ENCODE results near the gene MRPL55. TPM values are rescaled to one million over a fixed set of nuclear protein-coding genes. Genes with fewer than 3 reads are reported as not detected.

Gene MRPL55
- total and polyA plus RNA-seq, 2 of the 4 experiments (the other 2 are of a cell fraction), result 48.9 to 95.4 TPM

DNA sequence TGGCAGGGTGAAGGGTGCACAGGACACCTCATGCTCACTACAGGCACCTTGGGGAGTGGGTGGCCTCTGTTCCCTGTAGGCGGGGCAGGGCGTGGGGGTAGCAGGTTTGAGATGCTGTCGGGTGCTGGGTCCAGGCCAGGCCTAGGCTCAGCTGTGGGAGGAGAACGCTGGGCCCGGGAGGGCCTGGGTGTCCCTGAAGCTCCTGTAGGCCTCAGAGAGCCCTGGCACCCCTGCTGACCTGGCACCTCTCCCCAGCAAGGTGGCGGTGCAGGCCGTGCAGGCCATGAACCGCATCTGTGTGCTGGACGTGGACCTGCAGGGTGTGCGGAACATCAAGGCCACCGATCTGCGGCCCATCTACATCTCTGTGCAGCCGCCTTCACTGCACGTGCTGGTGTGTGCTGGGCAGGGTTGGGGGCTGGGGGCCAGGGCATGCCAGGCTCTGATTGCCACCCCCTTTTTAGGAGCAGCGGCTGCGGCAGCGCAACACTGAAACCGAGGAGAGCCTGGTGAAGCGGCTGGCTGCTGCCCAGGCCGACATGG is 38.1 kb upstream of the MRPL55 start:
- dilution Hi-C loops (cut with HindIII; ENCODE audit: low sequenced_read_pairs, unreplicated experiment), result no loop called here
- WGBS, 2 experiments (ENCODE audit: extremely low coverage in 2 of 2, insufficient read length in 1 of 2), result 100% methylated on average over 3 of the region's 20 CpGs; no CpG with 5 or more reads in 1 of the 2 experiments

More for the DNA sequence above, 38.1 kb upstream of the MRPL55 start:
- H2AK5ac ChIP-seq (ENCODE audit: low read depth, low read length), result no peak overlapping the region
- no peak overlapping the region for H3K56ac ChIP-seq (ENCODE audit: extremely low read depth, insufficient read depth, low read length)
- H2BK20ac ChIP-seq (ENCODE audit: low read depth, low read length), result no peak overlapping the region
- H4K91ac ChIP-seq (ENCODE audit: insufficient read depth, low read depth, low read length), result no peak overlapping the region
- H2BK5ac ChIP-seq (ENCODE audit: low read depth, low read length, poor library complexity, severe bottlenecking), result no peak overlapping the region
- H3K36me3 ChIP-seq (ENCODE audit: control insufficient read depth, insufficient read depth, low read length), result peaks cover 10% of the 10 kb centered on the region
- ATAC-seq (ENCODE audit: low read depth) (no peak), DNase-seq (no peak)
- no peak overlapping the region for H4K5ac ChIP-seq (ENCODE audit: low read depth, low read length)
- no peaks in the 10 kb centered on the region for H3K9me3 ChIP-seq (ENCODE audit: control insufficient read depth, insufficient read depth, low read length)
- no peak overlapping the region for H3K18ac ChIP-seq (ENCODE audit: low read depth, low read length)
- POLR2A ChIA-PET (ENCODE audit: unreplicated experiment), result no interaction called here
- H2AK9ac ChIP-seq (replicated peaks; ENCODE audit: low read depth, low read length, poor library complexity), result no peak overlapping the region
- no peak overlapping the region for H3K14ac ChIP-seq (replicated peaks; ENCODE audit: low read depth, low read length)
- H3K4ac ChIP-seq (ENCODE audit: low read depth, low read length), result no peak overlapping the region
- no peak overlapping the region for H3K23ac ChIP-seq (ENCODE audit: low read depth, low read length)
- CTCF ChIA-PET, result no interaction called here
- no peak overlapping the region for H4K8ac ChIP-seq (ENCODE audit: low read depth in 2 of 2, low read length in 2 of 2)
- intact Hi-C loops (cut with micrococcal nuclease), result no loop called here
- no peak overlapping the region for H2BK120ac ChIP-seq (ENCODE audit: low read depth, low read length)
- BruUV-seq (replicated peaks), result no TSS peak
- no peaks in the 10 kb centered on the region for H3K27me3 ChIP-seq (ENCODE audit: control insufficient read depth, insufficient read depth, low read length)
- TF ChIP-seq MAFK (IDR thresholded peaks at IDR 0.05; ENCODE audit: low read depth, low read length) (no peak), POLR2A (IDR thresholded peaks at IDR 0.05; ENCODE audit: low read depth, low read length) (no peak), SMC3 (IDR thresholded peaks at IDR 0.05; ENCODE audit: low read depth, low read length) (no peak), RFX5 (IDR thresholded peaks at IDR 0.05; ENCODE audit: low read depth, low read length) (no peak), BHLHE40 (IDR thresholded peaks at IDR 0.05; ENCODE audit: low read depth, low read length) (no peak), CEBPB (IDR thresholded peaks at IDR 0.05; ENCODE audit: low read depth, low read length) (no peak), NFE2L2 (IDR thresholded peaks at IDR 0.05; ENCODE audit: low read depth, low read length) (no peak), FOS (IDR thresholded peaks at IDR 0.05; ENCODE audit: low read depth, low read length) (no peak), CHD1 (IDR thresholded peaks at IDR 0.05; ENCODE audit: low read depth, low read length) (no peak), MXI1 (IDR thresholded peaks at IDR 0.05; ENCODE audit: borderline replicate concordance, low read depth, low read length) (no peak), MAZ (IDR thresholded peaks at IDR 0.05; ENCODE audit: borderline replicate concordance, low read depth, low read length) (no peak), RAD21 (IDR thresholded peaks at IDR 0.05; ENCODE audit: low read length) (no peak)
- TF ChIP-seq, protein P1, sequence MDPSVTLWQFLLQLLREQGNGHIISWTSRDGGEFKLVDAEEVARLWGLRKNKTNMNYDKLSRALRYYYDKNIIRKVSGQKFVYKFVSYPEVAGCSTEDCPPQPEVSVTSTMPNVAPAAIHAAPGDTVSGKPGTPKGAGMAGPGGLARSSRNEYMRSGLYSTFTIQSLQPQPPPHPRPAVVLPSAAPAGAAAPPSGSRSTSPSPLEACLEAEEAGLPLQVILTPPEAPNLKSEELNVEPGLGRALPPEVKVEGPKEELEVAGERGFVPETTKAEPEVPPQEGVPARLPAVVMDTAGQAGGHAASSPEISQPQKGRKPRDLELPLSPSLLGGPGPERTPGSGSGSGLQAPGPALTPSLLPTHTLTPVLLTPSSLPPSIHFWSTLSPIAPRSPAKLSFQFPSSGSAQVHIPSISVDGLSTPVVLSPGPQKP (IDR thresholded peaks at IDR 0.05; ENCODE audit: borderline replicate concordance, low read depth, low read length), result no peak
- TF ChIP-seq, protein P2, sequence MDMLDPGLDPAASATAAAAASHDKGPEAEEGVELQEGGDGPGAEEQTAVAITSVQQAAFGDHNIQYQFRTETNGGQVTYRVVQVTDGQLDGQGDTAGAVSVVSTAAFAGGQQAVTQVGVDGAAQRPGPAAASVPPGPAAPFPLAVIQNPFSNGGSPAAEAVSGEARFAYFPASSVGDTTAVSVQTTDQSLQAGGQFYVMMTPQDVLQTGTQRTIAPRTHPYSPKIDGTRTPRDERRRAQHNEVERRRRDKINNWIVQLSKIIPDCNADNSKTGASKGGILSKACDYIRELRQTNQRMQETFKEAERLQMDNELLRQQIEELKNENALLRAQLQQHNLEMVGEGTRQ (IDR thresholded peaks at IDR 0.05; ENCODE audit: low read depth, low read length), result no peak
- TF ChIP-seq, protein P3, sequence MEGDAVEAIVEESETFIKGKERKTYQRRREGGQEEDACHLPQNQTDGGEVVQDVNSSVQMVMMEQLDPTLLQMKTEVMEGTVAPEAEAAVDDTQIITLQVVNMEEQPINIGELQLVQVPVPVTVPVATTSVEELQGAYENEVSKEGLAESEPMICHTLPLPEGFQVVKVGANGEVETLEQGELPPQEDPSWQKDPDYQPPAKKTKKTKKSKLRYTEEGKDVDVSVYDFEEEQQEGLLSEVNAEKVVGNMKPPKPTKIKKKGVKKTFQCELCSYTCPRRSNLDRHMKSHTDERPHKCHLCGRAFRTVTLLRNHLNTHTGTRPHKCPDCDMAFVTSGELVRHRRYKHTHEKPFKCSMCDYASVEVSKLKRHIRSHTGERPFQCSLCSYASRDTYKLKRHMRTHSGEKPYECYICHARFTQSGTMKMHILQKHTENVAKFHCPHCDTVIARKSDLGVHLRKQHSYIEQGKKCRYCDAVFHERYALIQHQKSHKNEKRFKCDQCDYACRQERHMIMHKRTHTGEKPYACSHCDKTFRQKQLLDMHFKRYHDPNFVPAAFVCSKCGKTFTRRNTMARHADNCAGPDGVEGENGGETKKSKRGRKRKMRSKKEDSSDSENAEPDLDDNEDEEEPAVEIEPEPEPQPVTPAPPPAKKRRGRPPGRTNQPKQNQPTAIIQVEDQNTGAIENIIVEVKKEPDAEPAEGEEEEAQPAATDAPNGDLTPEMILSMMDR (conservative IDR thresholded peaks at IDR 0.05; ENCODE audit: low read depth, low read length), result no peak
- peaks cover 56% of the 10 kb centered on the region for H4K20me1 ChIP-seq (ENCODE audit: insufficient read depth, low read length)
- H3K4me2 ChIP-seq (ENCODE audit: low read depth, low read length), result no peak overlapping the region
- no peak overlapping the region for H3K27ac ChIP-seq (ENCODE audit: insufficient read depth, low read length)
- H3K4me1 ChIP-seq (ENCODE audit: control insufficient read depth, insufficient read depth, low read length), result peaks cover 32% of the 10 kb centered on the region
- peaks cover 20% of the 10 kb centered on the region for H3K9me1 ChIP-seq (ENCODE audit: insufficient read depth, low read length)
- no peak overlapping the region for H3K4me3 ChIP-seq (ENCODE audit: insufficient read depth, low read depth, low read length)
- H3K79me1 ChIP-seq (ENCODE audit: low read depth in 1 of 2, low read length in 2 of 2), result peaks cover 9 to 75% of the 10 kb centered on the region in 2 experiments
- H2BK15ac ChIP-seq (ENCODE audit: low read depth, low read length), result no peak overlapping the region
- H3K9ac ChIP-seq (ENCODE audit: low read depth, low read length), result no peak overlapping the region
- H2AFZ ChIP-seq (replicated peaks; ENCODE audit: low read length, poor library complexity), result no peak overlapping the region
- in situ Hi-C loops (cut with MboI; ENCODE audit: low sequenced_read_pairs), result no loop called here
